GM18508 (cell line): ENCODE results near the gene TPX2.

Experiments
- ATAC-seq: cut with Tn5 transposase; IDR thresholded peaks from one replicate; pipeline ENCODE4 v1.9.1; 2021; ENCODE audit warnings: moderate number of reproducible peaks; ENCODE audit not compliant: insufficient read depth, unreplicated experiment

TPX2 gene

DNA sequence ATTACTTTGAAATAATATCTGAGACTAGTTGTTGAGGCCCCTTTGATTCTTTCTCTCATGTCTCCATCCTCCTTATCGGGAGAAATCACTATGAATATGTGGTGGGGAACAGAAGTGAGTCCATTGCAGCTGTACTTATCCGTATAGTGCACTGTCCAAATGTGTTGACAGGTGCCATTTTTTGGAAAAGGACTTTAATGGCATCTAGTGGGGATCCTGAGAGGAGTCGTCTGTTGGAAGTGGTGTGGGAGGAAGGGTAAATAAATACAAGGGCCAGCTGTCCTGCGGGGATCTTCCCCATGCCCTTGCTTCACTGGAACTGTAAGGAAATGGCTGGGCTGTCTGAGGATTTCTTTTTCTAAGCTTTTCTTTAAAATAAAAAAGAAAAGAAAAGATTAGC is 19.4 kb downstream of the TPX2 start:
- ATAC-seq: no peak

DNA sequence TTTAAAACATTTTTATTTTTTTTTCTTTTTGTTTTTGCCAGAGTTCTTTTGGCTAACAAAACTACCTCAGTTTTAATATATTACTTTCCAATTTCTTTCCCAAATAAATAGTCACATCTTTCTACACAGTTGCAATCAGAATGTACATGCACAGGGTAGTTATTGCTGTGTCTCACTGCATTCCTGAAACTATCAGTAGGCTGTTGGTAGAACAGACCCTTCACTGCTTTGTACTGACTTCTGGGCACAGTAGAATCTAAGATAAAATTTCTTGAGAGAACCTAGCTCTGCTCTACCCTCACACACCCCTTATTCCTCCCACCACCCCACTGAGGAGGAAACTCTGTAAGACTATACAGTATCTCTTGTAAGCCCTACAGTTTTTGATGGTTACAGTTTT is 19.9 kb downstream of the TPX2 start:
- ATAC-seq: no peak

GRCh38 chr20:31759836-31760518 is 20.9 kb downstream of the TPX2 start:
- no peak for ATAC-seq

GRCh38 chr20:31760519-31761240 is 21.6 kb downstream of the TPX2 start:
- no peak for ATAC-seq

DNA sequence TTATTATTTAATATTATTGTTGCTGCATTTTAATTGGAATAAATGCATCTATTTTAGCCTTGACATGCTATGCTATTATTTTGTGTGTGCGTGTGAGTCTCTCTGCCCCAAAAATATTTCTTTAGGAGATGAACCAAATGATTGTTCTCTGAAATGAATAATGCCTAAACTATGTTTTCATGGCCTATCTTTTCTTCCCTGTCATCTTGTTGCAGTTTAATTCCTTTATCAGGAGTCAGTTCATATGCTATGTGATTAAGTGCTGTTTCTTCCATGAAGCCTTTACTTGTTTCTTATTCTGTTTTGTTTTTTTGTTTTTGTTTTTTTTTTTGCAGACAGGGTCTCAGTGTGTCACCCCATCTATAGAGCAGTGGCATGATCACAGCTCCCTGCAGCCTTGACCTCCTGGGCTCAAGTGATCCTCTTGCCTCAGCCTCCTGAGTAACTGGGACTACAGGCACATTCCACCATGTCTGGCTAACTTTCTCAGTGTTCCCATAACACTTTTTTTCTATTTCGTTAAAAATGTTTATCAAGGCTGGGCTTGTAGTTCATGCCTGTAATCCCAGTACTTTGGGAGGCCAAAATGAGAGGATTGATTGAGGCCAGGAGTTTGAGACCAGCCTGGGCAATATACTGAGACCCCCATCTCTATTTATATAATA is 25.7 kb downstream of the TPX2 start:
- no peak for ATAC-seq

DNA sequence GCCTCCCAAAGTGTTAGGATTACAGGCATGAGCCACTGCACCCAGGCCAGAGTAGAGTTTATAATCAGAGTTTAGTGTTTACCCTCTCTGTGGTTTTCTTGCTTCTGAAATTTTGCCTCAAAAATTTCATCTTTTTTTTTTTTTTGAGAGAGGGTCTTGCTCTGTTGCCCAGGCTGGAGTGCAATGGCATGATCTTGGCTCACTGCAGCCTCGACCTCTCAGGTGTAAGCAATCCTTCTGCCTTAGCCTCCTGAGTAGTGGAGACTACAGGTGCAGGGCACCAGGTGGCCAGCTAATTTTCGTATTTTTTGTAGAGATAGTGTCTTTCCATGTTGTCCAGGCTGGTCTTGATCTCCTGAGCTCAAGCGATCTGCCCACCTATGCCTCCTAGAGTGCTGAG is 28.7 kb downstream of the TPX2 start:
- ATAC-seq: no peak

GRCh38 chr20:31769681-31770080 is 30.6 kb downstream of the TPX2 start:
- ATAC-seq: no peak

DNA sequence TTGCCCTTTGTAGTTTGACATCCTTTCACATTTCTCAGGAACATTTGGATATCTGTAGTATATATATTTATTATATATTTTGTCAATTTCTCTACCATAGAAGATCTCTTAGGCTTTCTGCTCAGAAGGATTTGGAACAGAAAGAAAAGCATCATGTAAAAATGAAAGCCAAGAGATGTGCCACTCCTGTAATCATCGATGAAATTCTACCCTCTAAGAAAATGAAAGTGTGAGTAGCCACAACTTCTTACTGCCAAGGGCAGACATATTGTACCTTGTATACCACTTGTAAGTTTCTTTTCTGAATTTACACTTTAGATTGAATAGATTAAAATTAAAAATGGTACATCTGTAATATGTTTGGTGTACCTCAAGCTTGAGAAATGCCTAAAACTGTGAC is 31.2 kb downstream of the TPX2 start:
- no peak for ATAC-seq

GRCh38 chr20:31774408-31774807 is 35.3 kb downstream of the TPX2 start:
- no peak for ATAC-seq

- no peak for ATAC-seq
These were observed 41.7 kb downstream of the TPX2 start for GRCh38 chr20:31780839-31781238.

- no peak for ATAC-seq
These were observed 42.9 kb downstream of the TPX2 start for GRCh38 chr20:31781945-31782344.

GRCh38 chr20:31784354-31785044 is 45.4 kb downstream of the TPX2 start:
- no peak for ATAC-seq

- no peak for ATAC-seq
These were observed 46.0 kb downstream of the TPX2 start for GRCh38 chr20:31785089-31785488.

DNA sequence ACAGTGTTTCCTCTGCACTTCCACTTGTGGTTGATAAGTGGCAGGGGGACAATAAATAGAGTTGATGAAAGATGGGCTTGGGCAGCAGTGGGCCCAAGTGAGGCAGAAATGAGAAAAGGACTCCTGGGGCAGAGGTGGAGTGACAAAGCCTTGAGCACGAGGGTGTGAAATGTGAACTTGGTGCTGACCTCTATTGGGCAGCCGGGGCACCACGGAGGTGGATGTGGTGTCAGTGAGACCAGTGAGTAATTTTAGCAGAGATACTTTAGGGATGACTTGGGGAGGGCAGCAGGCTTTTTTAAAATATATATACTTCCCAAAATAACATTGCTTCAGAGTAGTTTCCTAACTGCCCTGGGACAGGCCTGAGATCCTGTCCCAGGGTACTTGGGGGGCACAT is 49.5 kb downstream of the TPX2 start:
- no peak for ATAC-seq

DNA sequence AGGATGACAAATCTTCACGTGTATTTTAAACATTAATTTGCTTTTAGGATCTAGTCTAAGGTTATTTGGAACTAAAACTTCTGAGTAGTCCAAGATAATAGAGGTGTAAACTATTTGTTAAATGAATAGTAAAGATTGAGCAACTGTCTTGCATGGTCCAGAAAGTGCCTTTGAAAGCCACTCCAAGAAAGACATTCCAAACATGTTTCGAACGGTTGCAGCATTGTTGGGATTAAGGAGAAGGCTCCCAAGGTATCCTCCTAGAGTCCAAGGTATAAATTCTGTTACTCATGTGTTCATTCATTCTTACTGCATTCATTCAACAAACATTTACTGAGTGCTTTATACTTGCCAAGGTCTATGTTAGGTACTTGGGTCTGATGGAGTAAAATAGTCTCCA is 51.3 kb downstream of the TPX2 start:
- ATAC-seq: no peak

DNA sequence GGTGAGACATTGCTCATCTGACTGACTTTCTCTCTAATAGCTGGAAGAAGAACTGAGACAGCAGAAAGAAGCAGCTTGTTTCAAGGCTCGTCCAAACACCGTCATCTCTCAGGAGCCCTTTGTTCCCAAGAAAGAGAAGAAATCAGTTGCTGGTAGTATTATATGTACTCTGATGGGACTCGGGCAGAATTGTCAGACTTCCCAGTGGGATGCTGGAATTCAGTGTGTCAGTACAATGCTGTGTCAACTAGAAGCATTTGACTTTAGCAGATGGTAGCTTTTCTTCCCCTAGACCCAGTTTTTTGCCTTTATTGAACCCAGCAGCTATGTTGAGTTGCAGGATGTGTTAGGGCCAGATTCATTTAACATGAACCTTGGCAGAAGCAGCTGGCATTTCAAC is 58.3 kb downstream of the TPX2 start:
- ATAC-seq: no peak

GRCh38 chr20:31801508-31801907 is 62.4 kb downstream of the TPX2 start:
- no peak for ATAC-seq

DNA sequence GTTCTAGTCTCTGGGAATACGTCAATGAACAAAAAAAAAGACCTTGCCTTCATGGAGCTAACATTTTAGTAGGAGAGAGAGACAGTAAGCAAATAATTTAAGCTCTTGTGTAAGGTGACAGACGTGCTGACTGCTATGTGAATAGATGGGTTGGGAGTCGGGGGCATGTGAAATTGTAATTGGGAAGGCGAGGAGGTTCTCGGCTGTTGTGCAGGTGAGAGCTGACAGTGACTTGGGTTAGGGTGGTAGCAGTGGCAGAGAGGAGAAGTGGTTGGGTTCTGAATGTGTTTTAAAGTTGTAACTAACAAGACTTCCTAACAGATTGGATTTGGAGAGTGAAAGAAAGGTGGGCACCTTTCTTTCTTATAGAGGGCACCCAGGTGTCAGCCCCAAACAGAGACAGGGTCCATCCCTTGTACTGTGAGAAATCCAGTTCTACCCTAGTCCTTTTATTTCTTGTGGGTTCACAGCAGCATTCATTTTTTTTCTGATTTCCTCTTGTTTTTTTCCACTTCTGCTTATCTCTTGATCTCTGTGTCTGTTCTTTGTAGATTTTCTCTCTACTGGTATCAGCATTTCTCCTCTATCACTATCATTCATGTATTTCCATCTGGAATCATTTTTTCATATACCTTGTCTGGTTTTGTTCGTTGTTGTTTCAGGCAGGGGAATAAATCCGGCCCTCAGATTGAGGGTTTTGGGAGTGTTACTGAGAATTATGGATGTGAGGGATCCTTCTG is 64.6 kb downstream of the TPX2 start:
- no peak for ATAC-seq

- no peak for ATAC-seq
These were observed 67.7 kb downstream of the TPX2 start for GRCh38 chr20:31806564-31807355.

GRCh38 chr20:31808481-31808880 is 69.4 kb downstream of the TPX2 start:
- no peak for ATAC-seq
